ENCODE data around the gene RGL1. TPM values are rescaled to one million over a fixed set of nuclear protein-coding genes. Genes with fewer than 3 reads are reported as not detected.

The RGL1 gene
- 11.8 and 12.3 TPM in 2 replicates for total RNA-seq

GRCh38 chr1:183804916-183805841 lies at the start of gene RGL1:
RGL1 (plus strand) TSS chr1:183805120; CDS start chr1:183805298, 178 bp downstream.

Other genes starting within 250 kb of the RGL1 start
- gene NCF2, start 214.7 kb upstream of the RGL1 start, total RNA-seq = 0.05 and 0.20 TPM in 2 replicates
- gene ARPC5, start 169.3 kb upstream of the RGL1 start, total RNA-seq = 196 and 219 TPM in 2 replicates
- gene APOBEC4, start 151.8 kb upstream of the RGL1 start, total RNA-seq = not detected in 2 replicates
- not detected in 2 replicates for gene COLGALT2, start 232.6 kb downstream of the RGL1 start, total RNA-seq
- 26.5 and 33.4 TPM in 2 replicates for gene TSEN15, start 246.6 kb downstream of the RGL1 start, total RNA-seq

All from mammary microvascular endothelial cell (primary cell).